HG02763 (cell line): ENCODE data around the gene RHOG.
A peak's percentile ranks its signal among the peaks of the same experiment; 100 is the strongest.
"Not testable (repeated sequence)": the region's sequence is repeated elsewhere in the genome, so short reads cannot be mapped to it uniquely, and the experiment has no call there.

ENCODE experiments used
- ATAC-seq: cut with Tn5 transposase; IDR thresholded peaks from one replicate; pipeline ENCODE4 v1.9.1; 2021; ENCODE audit warnings: mild to moderate bottlenecking, moderate library complexity; ENCODE audit not compliant: unreplicated experiment

The RHOG gene

GRCh38 chr11:3810951-3811350, 29.8 kb downstream of the RHOG start:
- no peak for ATAC-seq

GRCh38 chr11:3810446-3810845, 30.3 kb downstream of the RHOG start:
- ATAC-seq, result no peak

- no peak for ATAC-seq
These were observed 31.2 kb downstream of the RHOG start for GRCh38 chr11:3809624-3809928.

GRCh38 chr11:3808861-3809623, 31.7 kb downstream of the RHOG start:
- no peak for ATAC-seq

- peak; percentile 62 for ATAC-seq
These were observed 32.6 kb downstream of the RHOG start, which contains the start of gene PGAP2 for GRCh38 chr11:3807909-3808860. PGAP2 (plus strand) TSS chr11:3808560; CDS start chr11:3811260, 2,700 bp downstream.

GRCh38 chr11:3803726-3804495, 36.8 kb downstream of the RHOG start:
- no peak for ATAC-seq

GRCh38 chr11:3802011-3802790, 38.6 kb downstream of the RHOG start:
- ATAC-seq, result no peak

GRCh38 chr11:3799873-3800272, 40.9 kb downstream of the RHOG start:
- ATAC-seq, result no peak

GRCh38 chr11:3799143-3799542, 41.6 kb downstream of the RHOG start:
- no peak for ATAC-seq

GRCh38 chr11:3797329-3798090, 43.2 kb downstream of the RHOG start, which contains the start of gene NUP98:
NUP98 (minus strand) TSS chr11:3797554; CDS start chr11:3782117, 15,437 bp downstream.
- ATAC-seq, result peak; percentile 90

GRCh38 chr11:3796801-3797328, 43.9 kb downstream of the RHOG start:
- peak; percentile 25 for ATAC-seq

- ATAC-seq, result no peak
These were observed 44.4 kb downstream of the RHOG start for GRCh38 chr11:3796346-3796745.

GRCh38 chr11:3796002-3796311, 44.8 kb downstream of the RHOG start:
- ATAC-seq, result no peak

GRCh38 chr11:3795131-3796001, 45.4 kb downstream of the RHOG start:
- no peak for ATAC-seq

GRCh38 chr11:3794387-3794786, 46.4 kb downstream of the RHOG start:
- ATAC-seq, result not testable (repeated sequence)

GRCh38 chr11:3786781-3787428, 53.9 kb downstream of the RHOG start:
- ATAC-seq, result no peak

GRCh38 chr11:3783611-3784010, 57.1 kb downstream of the RHOG start:
- ATAC-seq, result no peak

GRCh38 chr11:3782963-3783362, 57.8 kb downstream of the RHOG start:
- ATAC-seq, result no peak
